GM21423 (cell line): ENCODE results near the gene MYF6.

Experiments
- ATAC-seq: cut with Tn5 transposase; IDR thresholded peaks from one replicate; pipeline ENCODE4 v1.9.1; 2021; ENCODE audit warnings: mild to moderate bottlenecking, moderate library complexity; ENCODE audit not compliant: unreplicated experiment

The MYF6 gene

DNA sequence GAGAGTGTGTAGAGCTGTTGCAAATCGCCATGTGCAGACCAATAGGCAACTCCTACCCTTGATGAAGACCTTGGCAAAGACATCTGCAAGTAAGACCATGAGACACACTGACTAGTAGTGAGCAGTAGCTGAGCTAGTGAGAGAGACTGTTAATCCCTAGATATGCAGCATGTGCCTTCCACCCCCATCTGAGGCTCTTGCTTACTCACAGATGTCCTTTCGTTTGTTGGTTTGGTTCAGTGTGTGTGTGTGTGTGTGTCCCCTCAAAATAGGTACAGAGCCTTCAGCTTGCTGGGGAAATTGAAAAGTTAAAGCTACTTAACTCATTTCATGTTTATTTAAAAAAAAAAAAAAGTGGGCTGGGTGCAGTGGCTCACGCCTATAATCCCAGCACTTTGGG lies 46.8 kb downstream of the MYF6 start:
- ATAC-seq, result no peak

DNA sequence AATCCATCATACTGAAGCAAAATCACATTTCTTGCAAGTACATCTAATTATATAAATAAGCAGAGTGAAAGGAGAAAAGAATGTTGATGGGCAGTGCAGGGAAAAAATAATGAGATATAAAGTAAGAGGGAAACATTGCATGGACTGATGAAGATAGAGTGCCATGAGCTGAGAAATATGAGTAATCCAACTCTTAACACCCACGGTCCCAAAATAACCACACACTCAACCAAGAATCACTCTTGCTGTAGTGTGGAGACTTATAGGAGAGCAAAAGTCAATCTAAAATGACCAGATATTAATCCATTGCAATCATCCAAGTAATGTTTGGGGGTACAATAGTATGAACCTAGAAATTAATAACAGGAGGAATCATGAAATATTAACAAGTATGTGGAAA lies 49.4 kb downstream of the MYF6 start:
- ATAC-seq, result no peak
